Thyroid gland (tissue), 4 donors: Measurements from ENCODE around the gene SS18L1. TPM values are rescaled to one million over a fixed set of nuclear protein-coding genes. Genes with fewer than 3 reads are reported as not detected.
A peak's percentile ranks its signal among the peaks of the same experiment; 100 is the strongest.

Experiments used
- DNase-seq, 2 donors: peaks; one replicate each; pipeline ENCODE4 v3.0.0-alpha.2; 2019
- H3K27ac ChIP-seq, 3 donors: fragments of 200-600 bp; sonication (generic); 1 replicate in 2 of 3; 2 replicates in 1 of 3; pipeline ENCODE4 v1.5.1; 2016 to 2019; ENCODE audit warnings: mild to moderate bottlenecking in 1 of 3, moderate library complexity in 1 of 3
- H3K27me3 ChIP-seq: fragments of 200-600 bp; sonication (generic); one replicate; pipeline ENCODE4 v1.5.1; 2019
- H3K36me3 ChIP-seq, 2 donors: fragments of 200-600 bp; sonication (generic); one replicate each; pipeline ENCODE4 v1.5.1; 2016 to 2019
- H3K4me1 ChIP-seq, 2 donors: fragments of 200-600 bp; sonication (generic); one replicate each; pipeline ENCODE4 v1.5.1; 2017 to 2019
- H3K4me3 ChIP-seq, 3 donors: fragments of 200-600 bp; sonication (generic); replicated peaks in 1 of 3; 1 replicate in 2 of 3; 2 replicates in 1 of 3; pipeline ENCODE4 v1.5.1; 2016; ENCODE audit warnings: mild to moderate bottlenecking in 1 of 3
- H3K9me3 ChIP-seq: fragments of 200-600 bp; sonication (generic); one replicate; pipeline ENCODE4 v1.5.1; 2017
- CTCF ChIP-seq, 6 experiments: fragments of 200-600 bp in 3 of 6; fragments of 450-650 bp in 3 of 6; sonication (generic) in 3 of 6; IDR thresholded peaks; one replicate each; pipeline ENCODE4 v1.5.1; 2016 to 2019; ENCODE audit warnings: antibody characterized with exemption in 6 of 6, mild to moderate bottlenecking in 2 of 6, inconsistent platforms in 1 of 6, moderate library complexity in 1 of 6
- POLR2A ChIP-seq, 2 donors: fragments of 450-650 bp; IDR thresholded peaks; one replicate each; pipeline ENCODE4 v1.6.1; 2017; ENCODE audit warnings: antibody characterized with exemption in 2 of 2, mild to moderate bottlenecking in 2 of 2, moderate library complexity in 1 of 2
- WGBS, 2 donors: methylation state at CpG; one replicate each; pipeline ENCODE4 v1.1.5; 2017; 5-methylcytosine and 5-hydroxymethylcytosine counted together
- intact Hi-C: fragments of 100-400 bp; cut with DNase I; formaldehyde crosslinking; loops from one replicate; pipeline ENCODE4 v1.15.1; 2023
- total RNA-seq, 4 donors: library from RNA; depleted of rRNA; stranded (reverse); fragments of >200 nt; gene quantifications; one replicate each; pipeline ENCODE4 v1.2.3, GENCODE V29; 2016

Gene SS18L1
- total RNA-seq, 4 donors from 2014 or later: 12.2 to 22.0 (median 15.2) TPM

GRCh38 chr20:62219992-62220665, 76.6 kb downstream of the SS18L1 start, which contains the start of gene HRH3:
HRH3 (minus strand) TSS chr20:62220278; CDS start chr20:62219970, 308 bp downstream.
- intact Hi-C loops: no loop called here
- no peaks in the 10 kb centered on the region for H3K9me3 ChIP-seq
- H3K27me3 ChIP-seq: peaks cover 8% of the 10 kb centered on the region
- H3K4me1 ChIP-seq: peaks cover 5 to 13% of the 10 kb centered on the region in 2 donors
- no peak within 1 kb of the TSS for H3K4me3 ChIP-seq
- TF ChIP-seq POLR2A (IDR thresholded peaks at IDR 0.05): no peak
- TF ChIP-seq CTCF (IDR thresholded peaks at IDR 0.05): no peak
- H3K36me3 ChIP-seq: no peaks in the 10 kb centered on the region
- DNase-seq: peak; percentile 45 to 58
- 0% methylated on average over 2 to 11 of the region's 84 CpGs for WGBS, 2 donors
- H3K27ac ChIP-seq: no peak within 1 kb of the TSS

GRCh38 chr20:62220666-62221568, 77.3 kb downstream of the SS18L1 start:
- Histone ChIP-seq H3K27ac (no peak overlapping the region), H3K4me1 (peaks cover 5 to 13% of the 10 kb centered on the region in 2 donors), H3K36me3 (no peaks in the 10 kb centered on the region), H3K4me3 (no peak overlapping the region), H3K27me3 (peaks cover 8% of the 10 kb centered on the region), H3K9me3 (no peaks in the 10 kb centered on the region)
- intact Hi-C loops: no loop called here
- DNase-seq: no peak
- WGBS, 2 donors: 3 to 4% methylated on average over 21 to 23 of the region's 46 CpGs
- TF ChIP-seq CTCF (IDR thresholded peaks at IDR 0.05) (no peak), POLR2A (IDR thresholded peaks at IDR 0.05) (no peak)

GRCh38 chr20:62222266-62222850, 78.8 kb downstream of the SS18L1 start:
- Histone ChIP-seq H3K27me3 (peaks cover 8% of the 10 kb centered on the region), H3K4me3 (no peak overlapping the region), H3K9me3 (no peaks in the 10 kb centered on the region), H3K36me3 (no peaks in the 10 kb centered on the region), H3K4me1 (peaks cover 5 to 13% of the 10 kb centered on the region in 2 donors), H3K27ac (no peak overlapping the region)
- no peak for TF ChIP-seq POLR2A (IDR thresholded peaks at IDR 0.05)
- no peak for TF ChIP-seq CTCF (IDR thresholded peaks at IDR 0.05)
- intact Hi-C loops: no loop called here
- 86 to 97% methylated on average over 6 to 7 of the region's 18 CpGs for WGBS, 2 donors
- no peak for DNase-seq

GRCh38 chr20:62222972-62223371, 79.4 kb downstream of the SS18L1 start:
- H3K27ac ChIP-seq: no peak overlapping the region
- H3K4me1 ChIP-seq: peaks cover 5 to 13% of the 10 kb centered on the region in 2 donors
- H3K36me3 ChIP-seq: no peaks in the 10 kb centered on the region
- no peaks in the 10 kb centered on the region for H3K9me3 ChIP-seq
- H3K27me3 ChIP-seq: peaks cover 8% of the 10 kb centered on the region
- intact Hi-C loops: no loop called here
- WGBS, 2 donors: 75 to 81% methylated on average over 12 to 13 of the region's 13 CpGs
- no peak for TF ChIP-seq CTCF (IDR thresholded peaks at IDR 0.05)
- DNase-seq: no peak
- H3K4me3 ChIP-seq: no peak overlapping the region
